ENCODE results near the gene VSTM4. TPM values are rescaled to one million over a fixed set of nuclear protein-coding genes. Genes with fewer than 3 reads are reported as not detected.
A peak's percentile ranks its signal among the peaks of the same experiment; 100 is the strongest.

VSTM4 gene
- total RNA-seq, 1 experiment from 2014 or later, result 0.07 TPM

GRCh38 chr10:49132362-49132737 lies 17.0 kb upstream of the VSTM4 start:
- no peaks in the 10 kb centered on the region for H4K20me1 ChIP-seq (ENCODE audit: insufficient read depth)
- no peak overlapping the region for H3K27ac ChIP-seq (ENCODE audit: low read depth, low read length)
- no peak overlapping the region for H3K4me2 ChIP-seq (ENCODE audit: low read length)
- CTCF ChIA-PET, result no interaction called here
- no peak overlapping the region for H2AFZ ChIP-seq (ENCODE audit: low read depth, low read length, poor library complexity, severe bottlenecking)
- POLR2A ChIA-PET, result no interaction called here
- RAD21 ChIA-PET (ENCODE audit: low non-redundant PET in 1 of 2, low total read pairs in 2 of 2, uncharacterized antibody in 2 of 2, unreplicated experiment in 2 of 2), result no interaction called here
- H3K27me3 ChIP-seq (ENCODE audit: insufficient read depth, low read length), result peaks cover 45% of the 10 kb centered on the region
- H3K79me2 ChIP-seq (ENCODE audit: insufficient read depth, low read length), result no peaks in the 10 kb centered on the region
- TF ChIP-seq ZBTB33 (IDR thresholded peaks at IDR 0.05; ENCODE audit: extremely low read depth, insufficient replicate concordance, low read length), result no peak
- no peak for TF ChIP-seq MAX (IDR thresholded peaks at IDR 0.05)
- no peak for TF ChIP-seq EGR1 (IDR thresholded peaks at IDR 0.05; ENCODE audit: low read depth)
- no peak for TF ChIP-seq RAD21 (IDR thresholded peaks at IDR 0.05; ENCODE audit: low read depth)
- no peak for TF ChIP-seq FOSL1 (IDR thresholded peaks at IDR 0.05; ENCODE audit: low read depth)
- TF ChIP-seq CTCF (IDR thresholded peaks at IDR 0.05 in 2 of 3, conservative IDR thresholded peaks at IDR 0.05 in 1 of 3; ENCODE audit: borderline replicate concordance in 1 of 3, insufficient read depth in 1 of 3, low read depth in 2 of 3, low read length in 2 of 3), result 0 out of 6 replicates have a peak, but pooled peaks of 1 of the 3 experiments have one; percentile 11
- TF ChIP-seq YY1 (IDR thresholded peaks at IDR 0.05; ENCODE audit: extremely low read depth, insufficient replicate concordance, low read depth, low read length), result no peak
- no peak for TF ChIP-seq EZH2 (IDR thresholded peaks at IDR 0.05)
- TF ChIP-seq EZH2phosphoT487 (IDR thresholded peaks at IDR 0.05; ENCODE audit: borderline replicate concordance), result no peak
- H3K4me3 ChIP-seq (replicated peaks in 1 of 2; ENCODE audit: low read depth in 1 of 2, low read length in 2 of 2), result no peak overlapping the region
- H3K9me3 ChIP-seq (ENCODE audit: control insufficient read depth in 1 of 2, insufficient read depth in 1 of 2, low read depth in 1 of 2, low read length in 2 of 2), result no peaks in the 10 kb centered on the region
- H3K9me2 ChIP-seq (ENCODE audit: insufficient read depth), result no peaks in the 10 kb centered on the region
- no peaks in the 10 kb centered on the region for H3K4me1 ChIP-seq (ENCODE audit: control insufficient read depth in 1 of 2, insufficient read depth in 2 of 2, low read length in 2 of 2)
- no peaks in the 10 kb centered on the region for H3K36me3 ChIP-seq (ENCODE audit: control insufficient read depth in 1 of 2, insufficient read depth in 2 of 2, low read length in 2 of 2)
- DNase-seq (ENCODE audit: low read depth, low spot score) (no peak), ATAC-seq (no peak)
- intact Hi-C loops (cut with micrococcal nuclease), result no loop called here
- no peak overlapping the region for H3K9ac ChIP-seq (ENCODE audit: low read length)
- BruUV-seq (replicated peaks), result no TSS peak
